Thyroid gland (tissue), 4 donors: ENCODE results near the gene STK24. TPM values are rescaled to one million over a fixed set of nuclear protein-coding genes. Genes with fewer than 3 reads are reported as not detected.

ENCODE experiments used
- DNase-seq, 2 donors: peaks; one replicate each; pipeline ENCODE4 v3.0.0-alpha.2; 2019
- H3K27ac ChIP-seq, 3 donors: fragments of 200-600 bp; sonication (generic); 1 replicate in 2 of 3; 2 replicates in 1 of 3; pipeline ENCODE4 v1.5.1; 2016 to 2019; ENCODE audit warnings: mild to moderate bottlenecking in 1 of 3, moderate library complexity in 1 of 3
- H3K27me3 ChIP-seq: fragments of 200-600 bp; sonication (generic); one replicate; pipeline ENCODE4 v1.5.1; 2019
- H3K36me3 ChIP-seq, 2 donors: fragments of 200-600 bp; sonication (generic); one replicate each; pipeline ENCODE4 v1.5.1; 2016 to 2019
- H3K4me1 ChIP-seq, 2 donors: fragments of 200-600 bp; sonication (generic); one replicate each; pipeline ENCODE4 v1.5.1; 2017 to 2019
- H3K4me3 ChIP-seq, 3 donors: fragments of 200-600 bp; sonication (generic); replicated peaks in 1 of 3; 1 replicate in 2 of 3; 2 replicates in 1 of 3; pipeline ENCODE4 v1.5.1; 2016; ENCODE audit warnings: mild to moderate bottlenecking in 1 of 3
- H3K9me3 ChIP-seq: fragments of 200-600 bp; sonication (generic); one replicate; pipeline ENCODE4 v1.5.1; 2017
- CTCF ChIP-seq, 6 experiments: fragments of 200-600 bp in 3 of 6; fragments of 450-650 bp in 3 of 6; sonication (generic) in 3 of 6; IDR thresholded peaks; one replicate each; pipeline ENCODE4 v1.5.1; 2016 to 2019; ENCODE audit warnings: antibody characterized with exemption in 6 of 6, mild to moderate bottlenecking in 2 of 6, inconsistent platforms in 1 of 6, moderate library complexity in 1 of 6
- POLR2A ChIP-seq, 2 donors: fragments of 450-650 bp; IDR thresholded peaks; one replicate each; pipeline ENCODE4 v1.6.1; 2017; ENCODE audit warnings: antibody characterized with exemption in 2 of 2, mild to moderate bottlenecking in 2 of 2, moderate library complexity in 1 of 2
- WGBS, 2 donors: methylation state at CpG; one replicate each; pipeline ENCODE4 v1.1.5; 2017; 5-methylcytosine and 5-hydroxymethylcytosine counted together
- intact Hi-C: fragments of 100-400 bp; cut with DNase I; formaldehyde crosslinking; loops from one replicate; pipeline ENCODE4 v1.15.1; 2023
- total RNA-seq, 4 donors: library from RNA; depleted of rRNA; stranded (reverse); fragments of >200 nt; gene quantifications; one replicate each; pipeline ENCODE4 v1.2.3, GENCODE V29; 2016

STK24 gene
- total RNA-seq, 4 donors from 2014 or later, result 74.5 to 102 (median 90.7) TPM

GRCh38 chr13:98444381-98444780, 132.5 kb downstream of the STK24 start:
- H3K36me3 ChIP-seq, result peaks cover 38 to 43% of the 10 kb centered on the region in 2 donors
- H3K27ac ChIP-seq, result no peak overlapping the region
- TF ChIP-seq POLR2A (IDR thresholded peaks at IDR 0.05), result no peak
- TF ChIP-seq CTCF (IDR thresholded peaks at IDR 0.05), result no peak
- intact Hi-C loops, result loop anchor here (5.0 to 10.0 kb wide), 2 partner anchors 130 to 398 kb away; partner anchors contain the start of gene STK24
- no peak overlapping the region for H3K4me3 ChIP-seq
- no peak for DNase-seq
- H3K9me3 ChIP-seq, result no peaks in the 10 kb centered on the region
- H3K27me3 ChIP-seq, result no peaks in the 10 kb centered on the region
- H3K4me1 ChIP-seq, result peaks cover 0 to 8% of the 10 kb centered on the region in 2 donors
- WGBS, 2 donors, result 93 to 95% methylated on average over 16 of the region's 16 CpGs

GRCh38 chr13:98443800-98444325, 133.0 kb downstream of the STK24 start:
- Histone ChIP-seq H3K27me3 (no peaks in the 10 kb centered on the region), H3K9me3 (no peaks in the 10 kb centered on the region), H3K4me3 (no peak overlapping the region), H3K4me1 (peaks cover 0 to 8% of the 10 kb centered on the region in 2 donors), H3K27ac (no peak overlapping the region), H3K36me3 (peaks cover 38% of the 10 kb centered on the region in 2 donors)
- DNase-seq, result no peak
- WGBS, 2 donors, result 88 to 91% methylated on average over 21 of the region's 21 CpGs
- intact Hi-C loops, result loop anchor here (5.0 to 10.0 kb wide), 2 partner anchors 131 to 398 kb away; partner anchors contain the start of gene STK24
- TF ChIP-seq CTCF (IDR thresholded peaks at IDR 0.05) (no peak), POLR2A (IDR thresholded peaks at IDR 0.05) (no peak)

- Histone ChIP-seq H3K4me3 (no peak overlapping the region), H3K27me3 (no peaks in the 10 kb centered on the region), H3K9me3 (no peaks in the 10 kb centered on the region), H3K4me1 (peaks cover 0 to 8% of the 10 kb centered on the region in 2 donors), H3K36me3 (peaks cover 33 to 35% of the 10 kb centered on the region in 2 donors), H3K27ac (no peak overlapping the region)
- TF ChIP-seq CTCF (IDR thresholded peaks at IDR 0.05) (no peak), POLR2A (IDR thresholded peaks at IDR 0.05) (no peak)
- no peak for DNase-seq
- intact Hi-C loops, result loop anchor here (5.0 to 10.0 kb wide), 2 partner anchors 131 to 399 kb away; partner anchors contain the start of gene STK24
- WGBS, 2 donors, result 88 to 89% methylated on average over 11 of the region's 11 CpGs
Observed at GRCh38 chr13:98443329-98443728, 133.6 kb downstream of the STK24 start.

GRCh38 chr13:98442391-98443230, 134.3 kb downstream of the STK24 start:
- no peak for DNase-seq
- H3K4me3 ChIP-seq, result no peak overlapping the region
- peaks cover 26 to 29% of the 10 kb centered on the region in 2 donors for H3K36me3 ChIP-seq
- WGBS, 2 donors, result 86 to 91% methylated on average over 25 to 27 of the region's 27 CpGs
- no peak overlapping the region for H3K27ac ChIP-seq
- no peaks in the 10 kb centered on the region for H3K27me3 ChIP-seq
- TF ChIP-seq CTCF (IDR thresholded peaks at IDR 0.05), result no peak
- no peak for TF ChIP-seq POLR2A (IDR thresholded peaks at IDR 0.05)
- peaks cover 0 to 8% of the 10 kb centered on the region in 2 donors for H3K4me1 ChIP-seq
- intact Hi-C loops, result loop anchor here (5.0 to 10.0 kb wide), 2 partner anchors 132 to 400 kb away; partner anchors contain the start of gene STK24
- no peaks in the 10 kb centered on the region for H3K9me3 ChIP-seq
